Neural cell (in vitro differentiated cells): Measurements from ENCODE around the gene ANAPC10.

ENCODE experiments used
- CTCF ChIP-seq: fragments of 450-650 bp; IDR thresholded peaks from 2 replicates; pipeline ENCODE4 v1.5.1; 2014; ENCODE audit warnings: antibody characterized with exemption, mild to moderate bottlenecking, moderate library complexity; ENCODE audit not compliant: poor library complexity, severe bottlenecking
- POLR2AphosphoS5 ChIP-seq: IDR thresholded peaks from 2 replicates; pipeline ENCODE4 v1.6.1; 2012
- RAD21 ChIP-seq: fragments of 450-650 bp; conservative IDR thresholded peaks from 2 replicates; pipeline ENCODE4 v1.6.1; 2014; ENCODE audit warnings: antibody characterized with exemption, mild to moderate bottlenecking, moderate library complexity

- TF ChIP-seq POLR2AphosphoS5 (peak; percentile 53), RAD21 (no peak), CTCF (no peak)
These were observed 50.8 kb downstream of the ANAPC10 start for GRCh38 chr4:145047151-145047550.
